Measurements from ENCODE around the gene SLAMF7. TPM values are rescaled to one million over a fixed set of nuclear protein-coding genes. Genes with fewer than 3 reads are reported as not detected.

SLAMF7 gene
- total and polyA plus RNA-seq, 2 experiments from 2014 or later = 0.11 TPM; not detected in 1

GRCh38 chr1:160753594-160753993 lies 14.5 kb downstream of the SLAMF7 start:
- DNase-seq (ENCODE audit: low spot score) (no peak), ATAC-seq (no peak)
- no peak overlapping the region for H3K4me3 ChIP-seq
- H3K27me3 ChIP-seq (ENCODE audit: insufficient read depth) = no peaks in the 10 kb centered on the region
- H3F3A ChIP-seq (replicated peaks; ENCODE audit: low read depth) = no peaks in the 10 kb centered on the region
- no peaks in the 10 kb centered on the region for H3K79me2 ChIP-seq (replicated peaks; ENCODE audit: insufficient read depth)
- H3K36me3 ChIP-seq (ENCODE audit: insufficient read depth) = no peaks in the 10 kb centered on the region
- H4K20me1 ChIP-seq (replicated peaks; ENCODE audit: insufficient read depth) = no peaks in the 10 kb centered on the region
- no peak overlapping the region for H3K4me2 ChIP-seq
- H2AFZ ChIP-seq = no peak overlapping the region
- peaks cover 3% of the 10 kb centered on the region for H3K27me3 Mint-ChIP-seq (ENCODE audit: insufficient read depth, low read depth, poor library complexity)
- no peaks in the 10 kb centered on the region; the same call in 2 of the 3 replicates for H3K9me3 Mint-ChIP-seq
- H3K4me1 Mint-ChIP-seq = no peaks in the 10 kb centered on the region; the same call in 2 of the 3 replicates
- TF ChIP-seq JUNB (IDR thresholded peaks at IDR 0.05; ENCODE audit: unreplicated experiment) (no peak), EZH2phosphoT487 (IDR thresholded peaks at IDR 0.05; ENCODE audit: unreplicated experiment) (no peak), ZNF462 (CRISPR knock-in tag; IDR thresholded peaks at IDR 0.05) (no peak), NANOG (IDR thresholded peaks at IDR 0.05; ENCODE audit: borderline replicate concordance) (no peak), CREB1 (CRISPR knock-in tag; IDR thresholded peaks at IDR 0.05; ENCODE audit: low read depth) (no peak)
- no peaks in the 10 kb centered on the region for H3K4me1 ChIP-seq (ENCODE audit: insufficient read depth)
- H3K27ac ChIP-seq (ENCODE audit: low read depth) = no peak overlapping the region
- H3K9me2 ChIP-seq (ENCODE audit: insufficient read depth) = peaks cover 14% of the 10 kb centered on the region; the same call in 1 of the 2 replicates
- H3K4me3 Mint-ChIP-seq = no peak overlapping the region
- H3K36me3 Mint-ChIP-seq (ENCODE audit: low read depth) = no peaks in the 10 kb centered on the region
- H3K27ac Mint-ChIP-seq = no peak overlapping the region

GRCh38 chr1:160755461-160755860 lies 16.4 kb downstream of the SLAMF7 start:
- Mint-ChIP-seq H3K27ac (no peak overlapping the region), H3K36me3 (ENCODE audit: low read depth) (no peaks in the 10 kb centered on the region), H3K27me3 (ENCODE audit: insufficient read depth, low read depth, poor library complexity) (peaks cover 3% of the 10 kb centered on the region), H3K4me3 (no peak overlapping the region), H3K9me3 (no peaks in the 10 kb centered on the region; the same call in 2 of the 3 replicates), H3K4me1 (no peaks in the 10 kb centered on the region; the same call in 2 of the 3 replicates)
- Histone ChIP-seq H3K4me3 (no peak overlapping the region), H3K4me1 (ENCODE audit: insufficient read depth) (no peaks in the 10 kb centered on the region), H3F3A (replicated peaks; ENCODE audit: low read depth) (no peaks in the 10 kb centered on the region), H3K36me3 (ENCODE audit: insufficient read depth) (no peaks in the 10 kb centered on the region), H3K27me3 (ENCODE audit: insufficient read depth) (no peaks in the 10 kb centered on the region), H2AFZ (no peak overlapping the region), H3K4me2 (no peak overlapping the region), H3K27ac (ENCODE audit: low read depth) (no peak overlapping the region), H3K79me2 (replicated peaks; ENCODE audit: insufficient read depth) (no peaks in the 10 kb centered on the region), H3K9me2 (ENCODE audit: insufficient read depth) (peaks cover 19% of the 10 kb centered on the region; the same call in 1 of the 2 replicates), H4K20me1 (replicated peaks; ENCODE audit: insufficient read depth) (no peaks in the 10 kb centered on the region)
- ATAC-seq = no peak
- no peak for DNase-seq (ENCODE audit: low spot score)
- TF ChIP-seq JUNB (IDR thresholded peaks at IDR 0.05; ENCODE audit: unreplicated experiment) = no peak
- TF ChIP-seq STAT1 (IDR thresholded peaks at IDR 0.05; ENCODE audit: unreplicated experiment) = no peak
- TF ChIP-seq CREB1 (CRISPR knock-in tag; IDR thresholded peaks at IDR 0.05; ENCODE audit: low read depth) = no peak
- no peak for TF ChIP-seq ETS1 (IDR thresholded peaks at IDR 0.05)
- TF ChIP-seq EZH2 (IDR thresholded peaks at IDR 0.05; ENCODE audit: low read depth, unreplicated experiment) = no peak
- no peak for TF ChIP-seq REST (IDR thresholded peaks at IDR 0.05; ENCODE audit: unreplicated experiment)
